ENCODE results near the gene INPP5D.

Gene INPP5D

DNA sequence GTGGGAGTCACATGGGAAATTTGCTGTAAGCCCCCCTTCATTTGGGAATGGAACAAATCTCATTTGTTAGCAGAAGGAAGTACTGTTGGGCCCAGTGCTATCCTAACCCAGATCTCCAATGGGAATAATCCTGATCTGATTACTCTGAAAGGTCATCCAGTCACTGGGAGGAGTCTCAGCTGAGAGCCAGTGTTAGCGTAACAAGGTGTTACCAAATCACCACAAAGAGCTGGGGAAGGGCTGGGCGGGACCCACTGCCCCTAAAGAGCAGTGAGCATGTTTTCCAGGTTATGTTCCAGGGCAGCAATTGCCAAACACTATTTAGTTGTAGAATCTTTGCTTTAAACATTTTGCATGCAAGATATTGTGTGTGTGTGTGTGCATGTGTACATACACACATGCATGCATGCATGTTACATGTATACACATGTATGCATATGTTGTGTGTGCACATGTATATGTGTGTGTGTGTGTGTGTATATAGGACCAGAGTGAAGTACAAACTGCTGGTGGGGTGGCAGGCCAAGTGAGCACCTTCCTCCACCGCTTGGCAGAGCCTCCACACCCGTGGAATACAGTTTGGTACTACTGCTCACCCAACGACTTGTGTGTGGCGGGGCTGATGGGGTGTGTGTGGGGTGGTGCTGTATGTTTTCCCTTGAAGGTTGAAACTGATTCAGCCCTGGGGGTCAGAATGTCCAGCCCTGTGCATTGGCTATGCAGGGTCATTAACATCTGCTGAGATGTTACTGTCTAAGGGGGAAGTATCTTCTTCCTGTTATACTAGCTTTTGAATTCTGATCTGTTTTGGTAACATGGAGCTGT is 15.2 kb downstream of the INPP5D start:
- no peak for DNase-seq (ENCODE audit: low spot score)

DNA sequence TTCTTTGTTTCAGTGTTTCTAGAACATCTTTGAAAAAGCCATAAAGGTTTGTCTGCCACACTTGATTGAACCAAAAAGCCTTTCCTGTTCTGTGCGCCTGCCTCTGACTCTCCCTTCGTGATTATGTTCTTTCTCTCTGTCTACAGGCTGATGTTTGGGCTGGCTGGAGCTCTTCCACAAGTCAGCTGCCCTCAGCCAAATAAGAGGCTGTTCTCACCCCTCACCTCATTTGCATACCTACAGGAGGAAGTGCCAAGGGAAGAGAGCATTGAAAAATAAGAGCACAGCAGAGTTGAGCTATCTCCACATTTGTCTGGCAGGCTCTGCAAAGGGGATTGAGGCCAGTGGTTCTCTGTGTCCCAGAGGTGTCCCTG is 15.8 kb downstream of the INPP5D start:
- DNase-seq (ENCODE audit: low spot score) = no peak

DNA sequence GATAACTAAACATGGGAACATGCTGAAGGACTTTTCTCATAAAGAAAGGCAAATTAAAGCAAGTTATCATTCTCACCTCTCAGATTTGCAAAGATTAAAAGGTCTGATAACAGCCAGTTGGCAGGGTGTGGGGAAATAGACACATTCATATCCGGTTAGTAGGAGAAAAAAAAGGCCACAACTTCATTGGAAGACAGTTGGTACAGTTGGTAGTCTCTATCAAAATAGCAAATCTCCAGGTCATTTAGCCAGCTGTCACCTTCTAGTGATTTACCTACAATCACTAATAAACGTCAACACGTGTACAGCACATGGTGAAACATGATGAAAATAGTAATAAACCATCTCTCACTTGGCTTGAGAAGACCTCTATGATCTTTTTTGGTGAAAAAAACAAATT is 16.6 kb downstream of the INPP5D start:
- DNase-seq (ENCODE audit: low spot score) = no peak

GRCh38 chr2:233079473-233079877 is 19.3 kb downstream of the INPP5D start:
- DNase-seq (ENCODE audit: low spot score) = no peak

DNA sequence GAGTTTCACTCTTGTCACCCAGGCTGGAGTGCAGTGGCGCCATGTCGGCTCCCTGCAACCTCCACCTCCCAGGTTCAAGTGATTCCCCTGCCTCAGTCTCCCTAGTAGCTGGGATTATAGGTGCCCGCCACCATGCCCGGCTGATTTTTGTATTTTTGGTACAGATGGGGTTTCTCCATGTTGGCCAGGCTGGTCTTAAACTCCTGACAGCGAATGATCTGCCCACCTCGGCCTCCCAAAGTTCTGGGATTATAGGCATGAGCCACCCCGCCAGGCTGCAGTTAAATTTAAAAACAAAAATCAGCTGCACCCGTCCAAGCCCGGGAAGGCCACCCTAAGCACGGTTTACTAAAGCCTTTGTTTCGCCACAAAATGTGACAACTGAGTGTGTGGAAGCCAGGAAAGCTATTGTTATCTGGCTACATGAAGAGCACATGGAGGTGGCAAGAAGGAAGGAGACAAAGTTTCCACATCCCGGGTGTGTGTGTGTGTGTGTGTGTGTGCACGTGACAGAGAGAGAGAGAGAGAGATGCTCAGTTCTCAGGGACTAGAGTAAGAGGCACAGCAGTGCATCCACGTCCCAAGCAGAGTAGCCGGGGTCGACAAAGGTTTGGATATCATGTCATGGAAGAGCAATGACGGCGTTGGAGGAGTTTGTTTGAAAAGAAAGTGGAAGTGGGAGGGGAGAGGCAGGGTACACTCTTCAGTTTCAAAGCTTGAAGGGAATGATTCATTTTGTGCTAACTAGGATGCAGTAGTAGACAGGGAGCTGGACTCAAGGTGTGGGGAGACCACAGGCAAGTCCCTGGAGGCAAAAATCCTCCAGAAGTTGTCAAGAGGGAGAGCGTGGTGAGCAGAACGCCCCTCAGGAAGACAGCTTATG is 20.1 kb downstream of the INPP5D start:
- no peak for DNase-seq (ENCODE audit: low spot score)

GRCh38 chr2:233080836-233081229 is 20.7 kb downstream of the INPP5D start:
- no peak for DNase-seq (ENCODE audit: low spot score)

DNA sequence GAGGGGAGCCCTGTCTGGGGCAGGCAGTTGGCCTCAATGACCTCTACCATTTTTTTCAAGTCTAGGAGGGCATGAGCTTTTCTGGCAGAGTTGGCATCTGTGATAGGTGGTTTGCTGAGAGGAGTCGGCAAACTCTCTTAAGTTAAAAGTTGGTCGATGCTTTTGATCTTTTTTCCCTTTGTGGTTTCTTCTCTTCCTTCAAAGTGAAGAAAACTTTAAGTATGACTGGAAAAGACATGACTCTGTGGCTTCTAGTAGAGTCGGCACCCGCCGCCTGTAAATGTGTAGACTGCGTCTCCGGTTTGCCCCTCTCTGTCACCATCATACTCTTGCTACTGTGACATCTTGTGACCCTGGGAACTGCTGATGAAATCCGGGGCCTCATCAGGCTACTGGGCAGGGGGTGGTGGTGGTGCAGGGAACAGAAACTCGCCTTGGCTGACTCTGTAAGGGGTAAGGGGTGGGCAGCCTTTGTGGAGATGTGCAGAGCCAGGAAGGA is 21.1 kb downstream of the INPP5D start:
- no peak for DNase-seq (ENCODE audit: low spot score)

- DNase-seq (ENCODE audit: low spot score) = no peak
Observed at GRCh38 chr2:233081731-233082221, 21.6 kb downstream of the INPP5D start.

DNA sequence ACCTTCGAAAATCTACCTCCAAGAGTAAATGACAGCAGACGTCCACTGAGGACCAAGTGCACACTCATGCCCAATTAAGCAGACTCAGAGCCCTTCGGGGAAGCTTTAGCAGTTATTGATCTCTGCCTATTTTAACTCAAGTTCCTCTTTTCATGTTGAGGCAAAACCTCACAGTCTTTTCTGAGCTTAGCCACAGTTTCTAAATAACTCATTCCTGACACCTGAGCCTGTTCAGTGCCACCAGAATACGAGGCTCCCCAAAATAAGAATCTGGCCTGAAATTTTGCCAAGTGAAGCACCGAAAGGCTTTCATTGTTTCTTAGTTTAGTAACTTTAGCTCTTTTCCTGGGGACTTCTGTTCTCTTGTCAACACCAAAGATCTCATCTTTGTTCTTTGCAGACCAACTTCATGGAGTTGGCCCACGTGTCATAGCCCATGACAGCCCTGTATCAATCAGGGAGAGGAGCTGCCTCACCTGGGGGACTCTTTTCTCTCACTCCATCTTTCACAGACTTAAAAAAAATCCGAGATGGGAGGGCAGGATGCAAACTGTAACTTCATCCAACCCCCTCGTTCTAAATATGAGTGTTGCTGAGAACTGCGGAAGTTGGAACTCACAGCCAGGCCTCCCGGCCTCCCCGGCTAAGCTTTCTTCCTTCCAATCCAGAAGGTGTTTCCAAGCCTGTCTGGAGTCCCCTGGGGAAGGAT is 22.2 kb downstream of the INPP5D start:
- DNase-seq (ENCODE audit: low spot score) = no peak

GRCh38 chr2:233082931-233083755 is 23.0 kb downstream of the INPP5D start:
- no peak for DNase-seq (ENCODE audit: low spot score)

DNA sequence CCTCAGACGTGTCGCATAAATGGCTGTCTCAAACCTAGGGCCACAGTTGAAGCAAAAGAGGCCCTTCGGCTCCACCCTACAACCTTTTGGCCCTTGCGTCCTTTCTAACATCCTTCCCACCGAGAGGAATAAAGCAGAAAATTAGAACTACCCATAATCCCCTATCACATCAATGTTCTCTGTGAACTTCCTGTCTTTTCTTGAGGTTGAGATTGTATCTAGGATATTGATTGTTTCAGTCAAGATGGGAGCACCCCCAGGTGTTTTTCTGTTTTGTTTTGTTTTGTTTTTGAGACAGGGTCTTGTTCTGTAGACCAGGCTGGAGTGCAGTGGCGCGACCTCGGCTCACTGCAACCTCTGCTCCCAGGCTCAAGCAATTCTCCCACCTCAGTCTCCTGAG is 23.6 kb downstream of the INPP5D start:
- no peak for DNase-seq (ENCODE audit: low spot score)

DNA sequence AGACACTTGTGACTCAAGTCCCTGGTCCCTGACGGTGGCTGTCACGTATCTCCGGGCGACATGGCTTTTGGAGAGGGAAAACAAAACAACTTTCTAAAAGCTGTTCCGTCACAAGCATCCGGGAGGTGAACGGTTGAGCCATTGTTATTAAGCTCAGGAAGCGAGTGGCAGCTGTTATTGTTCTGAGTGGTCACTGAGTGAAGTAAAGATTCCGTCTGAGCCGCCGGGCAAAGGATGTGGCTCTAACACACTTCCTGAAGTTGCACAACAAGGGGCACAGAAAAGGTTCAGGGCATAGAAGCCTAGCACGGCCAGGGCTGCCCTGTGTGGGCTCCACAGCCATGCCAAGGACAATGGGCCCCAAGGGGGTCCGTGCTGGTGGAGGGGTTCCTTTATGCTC is 24.3 kb downstream of the INPP5D start:
- no peak for DNase-seq (ENCODE audit: low spot score)

DNA sequence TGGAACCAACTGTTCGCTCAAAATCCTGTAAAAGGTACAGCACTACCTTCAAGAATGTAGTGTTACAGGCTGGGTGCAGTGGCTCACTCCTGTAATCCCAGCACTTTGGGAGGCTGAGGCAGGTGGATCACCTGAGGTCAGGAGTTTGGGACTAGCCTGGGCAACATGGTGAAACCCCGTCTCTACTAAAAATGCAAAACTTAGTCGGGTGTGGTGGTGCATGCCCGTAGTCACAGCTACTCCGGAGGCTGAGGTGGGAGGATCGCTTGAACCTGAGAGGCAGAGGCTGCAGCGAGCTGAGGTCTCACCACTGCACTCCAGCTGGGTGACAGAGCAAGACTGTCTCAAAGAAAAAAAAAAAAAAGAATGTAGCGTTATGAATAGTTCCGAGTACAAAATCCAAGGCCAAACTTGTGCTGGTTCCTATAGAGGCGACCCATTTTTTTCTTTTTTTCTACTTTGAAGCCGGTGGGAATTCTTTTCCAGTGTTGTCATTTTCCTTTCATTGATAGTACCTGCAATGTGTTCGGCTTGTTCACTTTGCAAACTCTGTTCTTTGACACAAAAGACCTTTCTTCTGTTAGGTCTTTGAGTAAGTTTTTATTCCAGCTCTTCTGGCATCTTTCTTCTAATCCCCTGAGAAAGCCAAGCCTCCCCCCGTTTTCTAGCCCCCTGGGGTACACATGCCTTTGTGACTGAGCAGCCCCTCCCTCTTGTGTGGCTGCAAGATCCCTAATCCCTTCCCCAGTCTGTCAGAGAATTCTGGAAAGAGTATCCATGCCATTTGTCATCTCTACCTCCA is 25.1 kb downstream of the INPP5D start:
- no peak for DNase-seq (ENCODE audit: low spot score)

DNA sequence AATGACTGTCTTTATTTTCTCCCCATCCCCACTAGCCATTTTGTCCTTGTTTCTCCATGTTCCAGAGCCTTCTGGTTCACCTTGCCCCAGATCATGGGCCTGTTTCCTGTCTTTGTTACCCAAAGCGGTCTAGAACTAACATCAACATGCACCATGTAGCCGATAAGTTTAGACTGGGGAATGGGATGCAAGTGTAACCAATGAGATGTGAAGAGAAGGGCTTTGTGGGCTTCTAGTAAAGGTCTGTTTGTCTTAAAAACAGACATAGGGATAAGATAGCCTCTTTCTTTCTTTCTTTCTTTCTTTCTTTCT is 25.7 kb downstream of the INPP5D start:
- no peak for DNase-seq (ENCODE audit: low spot score)

DNA sequence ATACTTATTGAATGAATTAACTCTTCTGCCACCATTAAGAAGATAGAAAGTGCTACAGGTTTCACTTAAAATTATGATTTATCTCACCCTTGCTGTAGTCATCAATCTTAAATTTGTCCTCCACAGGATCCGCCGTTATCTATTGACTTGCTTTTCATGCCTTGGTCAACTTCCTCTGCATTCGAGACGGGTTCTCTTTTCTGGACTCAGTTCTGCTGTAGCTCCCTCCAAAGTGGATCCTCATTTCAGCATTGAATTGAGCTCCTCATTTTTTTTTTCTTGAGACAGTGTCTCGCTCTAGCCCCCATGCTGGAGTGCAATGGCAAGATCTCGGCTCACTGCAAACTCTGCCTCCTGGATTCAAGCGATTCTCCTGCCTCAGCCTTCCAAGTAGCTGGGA is 27.6 kb downstream of the INPP5D start:
- no peak for DNase-seq (ENCODE audit: low spot score)

DNA sequence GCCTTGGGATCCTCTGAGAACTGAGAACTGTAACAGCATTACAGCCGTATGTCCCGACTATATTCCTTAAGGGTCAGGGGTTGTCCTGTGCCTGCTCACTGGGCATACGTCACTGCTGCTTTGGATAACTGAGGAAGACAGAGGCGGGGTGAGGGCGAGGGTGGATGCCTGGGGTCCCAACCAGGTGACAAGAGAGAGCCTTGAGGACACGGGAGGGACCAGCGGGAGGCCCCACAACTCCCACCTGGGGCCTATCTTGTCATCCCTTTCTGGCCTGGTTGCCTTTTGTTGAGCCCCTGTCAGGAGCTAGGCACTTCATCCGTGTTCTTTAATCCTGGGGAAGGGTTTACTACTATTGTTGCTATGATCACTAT is 28.8 kb downstream of the INPP5D start:
- no peak for DNase-seq (ENCODE audit: low spot score)

GRCh38 chr2:233089851-233090250 is 29.7 kb downstream of the INPP5D start:
- DNase-seq (ENCODE audit: low spot score) = no peak

GRCh38 chr2:233090879-233091278 is 30.7 kb downstream of the INPP5D start:
- no peak for DNase-seq (ENCODE audit: low spot score)

- DNase-seq (ENCODE audit: low spot score) = no peak
Observed at GRCh38 chr2:233091595-233092375, 31.6 kb downstream of the INPP5D start.

Data from SK-N-DZ (cell line).